Urothelium cell line (cell line): ENCODE data around the gene SNRPA1.
A peak's percentile ranks its signal among the peaks of the same experiment; 100 is the strongest.

Experiments used
- DNase-seq: peaks from one replicate; pipeline ENCODE4 v3.0.0; 2011; ENCODE audit warnings: low spot score, mixed read lengths
- FAIRE-seq: peaks from 2 replicates; lab custom pipeline; 2011; peaks lifted over from hg19 to GRCh38; lab: Jason Lieb, UNC

Gene SNRPA1

GRCh38 chr15:101264911-101265641 lies 30.0 kb downstream of the SNRPA1 start:
- no peak for FAIRE-seq
- DNase-seq = no peak

DNA sequence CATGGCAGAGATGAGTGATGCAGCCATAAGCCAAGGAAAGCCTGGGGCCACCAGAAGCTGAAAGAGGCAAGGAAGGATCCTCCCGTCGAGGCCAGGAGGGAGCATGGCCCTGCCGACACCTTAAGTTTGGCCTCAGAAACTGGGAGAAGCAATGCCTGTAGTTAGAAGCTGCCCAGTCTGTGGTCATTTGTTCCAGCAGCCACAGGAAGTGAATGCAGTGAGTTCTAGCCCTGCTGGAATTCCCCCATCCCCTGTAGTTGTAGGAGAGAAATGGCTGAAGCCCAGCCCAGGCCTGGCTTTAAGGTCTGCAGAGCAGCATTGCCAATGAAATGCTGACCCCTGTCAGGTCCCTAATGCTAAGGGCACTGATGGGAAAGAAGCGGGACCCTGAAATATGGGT lies 31.0 kb downstream of the SNRPA1 start:
- no peak for DNase-seq
- FAIRE-seq = no peak

DNA sequence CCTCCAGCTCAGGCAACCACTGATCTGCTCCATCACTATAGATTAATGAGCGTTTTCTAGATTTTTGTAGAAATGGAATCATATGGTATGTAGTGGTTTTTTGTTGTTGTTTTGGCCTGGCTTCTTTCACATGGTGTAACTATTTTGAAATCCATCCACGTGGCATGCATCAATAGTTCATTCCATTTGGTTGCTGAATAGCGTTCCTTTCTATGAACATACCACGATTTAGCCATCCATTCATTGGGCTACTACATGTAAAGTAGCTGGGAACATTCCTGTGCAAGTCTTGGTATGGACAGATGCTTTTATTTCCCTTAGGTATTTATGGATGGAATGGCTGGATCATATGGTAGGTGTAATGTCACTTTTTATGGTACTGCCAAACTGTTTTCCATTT lies 32.5 kb downstream of the SNRPA1 start:
- FAIRE-seq (no peak), DNase-seq (no peak)

- FAIRE-seq (no peak), DNase-seq (peak; percentile 58)
Observed at GRCh38 chr15:101258238-101259144, 36.6 kb downstream of the SNRPA1 start.

DNA sequence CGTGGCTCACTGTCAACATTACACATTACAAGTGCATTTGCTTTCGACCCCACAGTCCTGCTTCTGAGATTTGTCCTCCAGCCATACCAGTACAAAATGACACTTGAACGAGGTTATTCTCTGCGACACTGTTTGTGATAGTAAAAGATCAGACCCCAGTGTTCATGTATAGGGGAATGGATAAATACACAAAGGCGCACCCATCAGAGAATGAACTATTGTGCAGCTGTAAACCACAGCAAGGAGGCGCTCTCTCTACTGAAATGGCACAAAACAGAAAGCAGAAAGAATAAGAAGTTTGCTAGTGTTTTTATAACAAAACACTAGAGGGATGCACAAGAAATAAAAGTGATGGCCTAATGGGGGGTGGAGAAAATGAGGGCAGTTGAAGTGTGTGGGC lies 38.3 kb downstream of the SNRPA1 start:
- FAIRE-seq = no peak
- DNase-seq = no peak

GRCh38 chr15:101255615-101256241 lies 39.3 kb downstream of the SNRPA1 start:
- DNase-seq (no peak), FAIRE-seq (no peak)

GRCh38 chr15:101255051-101255395 lies 40.0 kb downstream of the SNRPA1 start:
- no peak for DNase-seq
- no peak for FAIRE-seq

GRCh38 chr15:101254157-101255050 lies 40.6 kb downstream of the SNRPA1 start:
- DNase-seq (no peak), FAIRE-seq (no peak)

- no peak for DNase-seq
- no peak for FAIRE-seq
Observed at GRCh38 chr15:101252836-101253235, 42.2 kb downstream of the SNRPA1 start.

DNA sequence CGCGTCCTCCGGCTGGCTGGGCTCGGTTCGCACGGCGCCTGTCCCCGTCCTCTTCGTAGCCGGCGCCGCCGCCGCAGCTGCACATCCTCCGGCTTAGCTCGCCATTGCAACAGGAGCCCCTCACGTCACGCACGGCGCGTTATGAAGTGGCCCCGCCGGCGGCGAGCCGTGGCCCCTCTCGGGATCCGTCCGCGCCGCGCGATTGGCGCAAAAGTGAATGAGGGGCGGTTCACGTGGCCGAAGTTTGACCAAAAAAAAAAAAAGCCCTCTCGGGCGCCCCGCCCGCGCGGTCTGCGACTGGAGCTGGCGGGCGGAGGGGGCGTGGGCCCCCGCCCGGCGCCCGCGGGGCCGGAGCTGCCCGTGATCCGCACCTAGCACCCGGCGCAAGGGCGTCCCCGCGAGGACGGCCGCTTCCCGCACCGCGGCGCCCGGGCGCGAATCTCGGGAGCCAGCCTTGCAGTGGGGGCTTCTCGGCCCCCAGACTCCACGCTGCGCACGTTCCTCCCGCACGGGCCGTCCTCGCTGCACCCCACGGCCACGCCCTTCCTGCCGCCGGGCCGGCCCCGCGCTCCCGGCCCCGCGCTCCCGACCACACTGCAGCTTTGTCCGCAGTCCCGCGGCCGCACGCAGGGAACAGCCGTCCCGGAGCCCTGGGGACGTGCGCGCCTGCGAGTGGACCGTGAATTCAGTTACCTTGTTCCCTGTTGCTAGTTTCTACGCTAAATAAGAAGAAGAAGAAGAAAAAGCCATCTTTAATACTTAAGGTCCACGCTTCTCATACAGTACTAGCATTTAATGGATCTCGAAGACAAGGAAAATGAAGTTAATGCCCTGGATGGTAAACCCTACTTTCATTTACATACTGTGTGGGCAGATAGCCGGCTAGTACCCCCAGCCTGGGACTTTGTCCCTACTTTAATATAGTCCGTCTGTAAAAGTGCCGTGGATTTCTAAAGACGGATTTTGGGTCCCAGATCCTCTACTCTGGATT lies 42.9 kb downstream of the SNRPA1 start, which contains the start of gene CHSY1:
Gene CHSY1, minus strand, starts transcription at position 219 of the 991 bp plus-strand sequence. CDS start 592 bp downstream, outside the sequence.
- FAIRE-seq (no peak), DNase-seq (peak; percentile 88)

DNA sequence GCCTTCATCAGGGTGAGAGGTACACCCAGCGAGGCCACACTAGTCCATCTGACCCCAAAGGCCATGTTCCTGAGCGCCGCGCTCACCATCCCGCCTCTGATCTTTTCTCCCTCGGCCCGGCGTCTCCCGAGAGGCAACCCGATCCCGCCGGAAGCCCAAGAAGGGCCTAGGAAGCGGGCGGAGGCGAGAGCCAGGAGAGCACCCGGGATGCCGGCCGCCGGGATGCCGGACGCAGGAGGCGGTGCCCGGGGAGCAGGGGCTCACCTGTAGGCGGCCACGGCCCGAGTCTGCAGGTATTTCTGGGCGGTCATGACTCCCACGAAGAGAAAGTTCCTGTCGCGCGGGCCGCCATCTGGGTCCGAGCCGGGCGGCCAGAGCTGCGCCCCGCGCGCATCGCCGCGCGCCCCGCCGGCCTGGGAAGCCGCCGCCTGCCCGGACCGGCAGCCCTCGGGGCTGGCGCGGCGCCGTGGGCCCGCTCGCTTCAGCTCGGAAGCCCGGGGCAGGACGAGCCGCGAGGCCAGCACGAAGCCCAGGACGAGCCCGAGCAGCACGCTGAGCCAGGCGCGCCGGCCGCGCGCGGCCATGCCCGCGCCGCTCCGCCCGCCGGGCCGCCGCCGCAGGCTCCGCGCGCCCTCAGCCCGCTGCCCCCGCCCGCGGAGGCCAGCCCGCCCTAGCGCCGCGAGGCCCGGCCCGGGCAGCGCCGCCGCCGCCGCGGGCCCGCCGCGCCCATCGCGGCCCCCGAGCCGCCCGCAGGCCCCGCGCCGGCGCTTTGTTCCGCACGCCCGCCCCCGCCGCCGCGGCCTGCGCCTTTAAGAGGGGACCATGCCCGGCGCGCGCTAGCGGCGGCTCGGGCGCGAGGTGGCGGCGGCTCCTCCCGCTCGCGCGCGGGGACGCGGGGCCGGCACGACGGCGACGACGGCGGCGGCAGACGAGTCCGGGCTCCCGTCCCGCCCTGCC lies 43.9 kb downstream of the SNRPA1 start:
- FAIRE-seq (no peak), DNase-seq (peak; percentile 68)

- DNase-seq (peak; percentile 39), FAIRE-seq (no peak)
Observed at GRCh38 chr15:101250341-101250831, 44.7 kb downstream of the SNRPA1 start.

DNA sequence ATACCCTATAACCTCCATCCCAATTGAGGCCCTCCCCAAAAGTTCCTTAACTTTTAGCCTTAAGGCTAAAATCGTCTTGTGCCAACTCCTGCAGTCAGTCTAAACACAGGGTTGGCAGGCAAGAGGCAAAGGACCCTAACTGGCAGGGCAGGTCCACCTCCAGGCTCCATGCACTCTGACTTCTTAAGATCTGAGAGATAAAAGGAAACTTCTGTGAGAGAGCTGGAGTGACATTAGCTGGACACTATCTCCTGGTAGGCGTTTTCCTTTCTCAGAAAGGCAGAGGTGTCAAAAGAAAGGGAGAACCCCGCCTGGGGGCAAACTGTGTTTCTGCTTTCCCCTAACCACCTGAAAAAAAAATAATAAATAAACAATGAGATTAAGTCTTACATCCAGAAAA lies 46.8 kb downstream of the SNRPA1 start:
- DNase-seq (no peak), FAIRE-seq (no peak)

- FAIRE-seq = no peak
- no peak for DNase-seq
Observed at GRCh38 chr15:101246824-101247745, 48.0 kb downstream of the SNRPA1 start.

DNA sequence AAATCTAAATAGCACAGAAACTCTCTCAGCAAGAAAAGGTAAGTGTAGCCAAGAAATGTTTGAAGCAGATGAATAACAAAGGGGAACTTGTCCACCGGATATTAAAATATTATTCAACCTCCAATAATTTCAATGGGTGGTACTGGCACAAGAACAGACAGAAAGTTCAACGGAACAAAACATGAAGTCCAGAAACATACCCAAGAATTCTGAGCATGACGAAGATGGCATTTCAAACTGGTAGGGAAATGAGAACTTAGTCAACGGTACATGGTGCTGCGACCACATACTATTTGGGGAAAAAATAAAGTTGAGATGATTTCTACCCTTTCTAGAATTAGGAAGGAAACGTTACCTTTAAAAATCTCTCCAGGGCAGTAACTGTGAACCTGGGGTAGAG lies 48.7 kb downstream of the SNRPA1 start:
- FAIRE-seq (no peak), DNase-seq (no peak)

- no peak for FAIRE-seq
- DNase-seq = no peak
Observed at GRCh38 chr15:101244889-101245668, 50.0 kb downstream of the SNRPA1 start.
